ENCODE data around the gene PSAPL1.

PSAPL1 gene

GRCh38 chr4:7431696-7432530 lies 2.8 kb downstream of the PSAPL1 start:
- H3K4me3 ChIP-seq (ENCODE audit: low read depth, low read length): no peak overlapping the region
- TF ChIP-seq CTCF (IDR thresholded peaks at IDR 0.05; ENCODE audit: low read depth, low read length): no peak

- TF ChIP-seq CTCF (IDR thresholded peaks at IDR 0.05; ENCODE audit: low read depth, low read length): no peak
- H3K4me3 ChIP-seq (ENCODE audit: low read depth, low read length): no peak overlapping the region
Measured at GRCh38 chr4:7430965-7431695, 3.6 kb downstream of the PSAPL1 start.

- TF ChIP-seq CTCF (IDR thresholded peaks at IDR 0.05; ENCODE audit: low read depth, low read length): no peak
- no peak overlapping the region for H3K4me3 ChIP-seq (ENCODE audit: low read depth, low read length)
Measured at GRCh38 chr4:7430368-7430964, 4.3 kb downstream of the PSAPL1 start.

- TF ChIP-seq CTCF (IDR thresholded peaks at IDR 0.05; ENCODE audit: low read depth, low read length): no peak
Measured at GRCh38 chr4:7429601-7430078, 5.1 kb downstream of the PSAPL1 start.

GRCh38 chr4:7429069-7429416 lies 5.7 kb downstream of the PSAPL1 start:
- H3K4me3 ChIP-seq (ENCODE audit: low read depth, low read length): no peak overlapping the region
- no peak for TF ChIP-seq CTCF (IDR thresholded peaks at IDR 0.05; ENCODE audit: low read depth, low read length)

More at GRCh38 chr4:7429601-7430078, 5.1 kb downstream of the PSAPL1 start:
- no peak overlapping the region for H3K4me3 ChIP-seq (ENCODE audit: low read depth, low read length)

- no peak overlapping the region for H3K4me3 ChIP-seq (ENCODE audit: low read depth, low read length)
- TF ChIP-seq CTCF (IDR thresholded peaks at IDR 0.05; ENCODE audit: low read depth, low read length): no peak
Measured at GRCh38 chr4:7428261-7429068, 6.3 kb downstream of the PSAPL1 start.
